ENCODE data around the gene ADCYAP1R1. TPM values are rescaled to one million over a fixed set of nuclear protein-coding genes. Genes with fewer than 3 reads are reported as not detected.

The ADCYAP1R1 gene
- polyA plus RNA-seq, 1 donor: 4.4 TPM

DNA sequence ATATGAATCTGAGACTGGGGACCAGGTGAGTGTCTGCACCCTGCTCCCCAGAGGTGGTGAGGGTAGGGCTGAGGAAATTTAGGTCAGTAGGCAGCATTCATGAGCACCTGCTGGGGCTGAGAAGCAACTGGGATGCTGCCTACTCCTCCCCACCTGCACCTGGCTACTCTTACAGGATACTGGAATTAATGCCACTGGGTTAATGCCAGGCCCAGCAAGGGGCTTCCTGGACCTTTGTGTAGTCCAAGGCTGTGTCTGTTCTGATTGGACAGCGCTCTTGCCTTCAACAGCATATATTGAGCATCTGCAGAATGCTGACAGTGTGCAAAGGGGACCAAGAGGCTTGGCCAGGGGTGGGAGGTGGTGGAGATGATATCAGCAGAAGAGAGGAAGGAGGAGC lies 32.1 kb downstream of the ADCYAP1R1 start:
- Histone ChIP-seq H3K27ac (ENCODE audit: low read length) (no peak overlapping the region), H3K4me1 (ENCODE audit: control insufficient read depth, insufficient read depth, low read length) (no peaks in the 10 kb centered on the region), H3K36me3 (ENCODE audit: control insufficient read depth, insufficient read depth, low read length) (no peaks in the 10 kb centered on the region), H3K4me3 (ENCODE audit: low read length) (no peak overlapping the region), H3K27me3 (ENCODE audit: control insufficient read depth, insufficient read depth, low read length) (peaks cover 11% of the 10 kb centered on the region), H3K9me3 (ENCODE audit: control insufficient read depth, low read depth, low read length) (no peaks in the 10 kb centered on the region)
- no peak for DNase-seq
- WGBS (ENCODE audit: insufficient coverage, low lambda C conversion rate): no CpG with 5 or more reads among the region's 1 CpG

DNA sequence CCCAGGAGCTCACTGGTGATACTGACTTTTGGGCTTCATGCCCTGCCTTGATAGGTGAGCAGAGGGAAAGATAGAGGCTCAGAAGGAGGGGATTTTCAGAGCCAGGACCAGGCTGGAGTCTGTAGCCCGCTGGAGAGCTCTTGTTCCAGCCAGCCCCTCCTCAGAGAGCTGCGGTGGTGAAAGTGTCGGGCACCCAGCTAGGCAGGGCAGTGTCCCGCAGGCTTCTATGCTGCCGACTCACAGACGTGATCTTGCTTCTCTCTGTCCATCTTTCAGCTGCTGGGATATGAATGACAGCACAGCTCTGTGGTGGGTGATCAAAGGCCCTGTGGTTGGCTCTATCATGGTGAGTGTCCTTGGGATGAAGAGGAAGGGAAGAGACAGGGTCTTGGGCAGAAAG lies 35.2 kb downstream of the ADCYAP1R1 start:
- Histone ChIP-seq H3K36me3 (ENCODE audit: control insufficient read depth, insufficient read depth, low read length) (no peaks in the 10 kb centered on the region), H3K27me3 (ENCODE audit: control insufficient read depth, insufficient read depth, low read length) (no peaks in the 10 kb centered on the region), H3K27ac (ENCODE audit: low read length) (no peak overlapping the region), H3K9me3 (ENCODE audit: control insufficient read depth, low read depth, low read length) (no peaks in the 10 kb centered on the region), H3K4me3 (ENCODE audit: low read length) (no peak overlapping the region), H3K4me1 (ENCODE audit: control insufficient read depth, insufficient read depth, low read length) (no peaks in the 10 kb centered on the region)
- no CpG with 5 or more reads among the region's 6 CpGs for WGBS (ENCODE audit: insufficient coverage, low lambda C conversion rate)
- DNase-seq: no peak

DNA sequence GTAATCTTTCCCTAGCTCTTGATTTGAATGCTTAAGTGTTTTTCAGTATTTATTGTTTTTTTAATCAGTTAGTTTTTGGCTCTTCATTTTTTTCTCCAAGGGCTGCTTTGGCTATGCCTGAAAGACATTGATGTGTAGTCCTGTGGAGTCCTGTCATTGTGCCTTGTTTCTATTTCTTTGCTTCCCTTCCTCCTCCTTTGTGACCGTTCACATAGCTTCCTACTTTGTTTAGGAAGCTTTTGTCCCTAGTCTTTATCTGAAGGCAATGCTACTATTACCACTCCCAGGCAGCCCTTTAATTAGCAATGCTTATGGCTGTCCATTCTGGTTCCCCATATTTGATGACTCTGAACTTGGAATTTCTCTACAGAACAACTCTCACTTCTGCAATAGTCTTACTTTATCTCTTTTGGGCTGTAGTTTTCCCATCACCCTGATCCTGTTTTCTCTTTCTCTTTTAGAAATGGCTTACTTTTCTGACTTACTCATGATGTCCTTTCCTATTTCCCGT lies 39.9 kb downstream of the ADCYAP1R1 start:
- DNase-seq: no peak
- no peaks in the 10 kb centered on the region for H3K36me3 ChIP-seq (ENCODE audit: control insufficient read depth, insufficient read depth, low read length)
- H3K27ac ChIP-seq (ENCODE audit: low read length): no peak overlapping the region
- H3K9me3 ChIP-seq (ENCODE audit: control insufficient read depth, low read depth, low read length): no peaks in the 10 kb centered on the region
- WGBS (ENCODE audit: insufficient coverage, low lambda C conversion rate): 60% methylated on average over 1 of the region's 2 CpGs
- no peak overlapping the region for H3K4me3 ChIP-seq (ENCODE audit: low read length)
- H3K4me1 ChIP-seq (ENCODE audit: control insufficient read depth, insufficient read depth, low read length): no peaks in the 10 kb centered on the region
- H3K27me3 ChIP-seq (ENCODE audit: control insufficient read depth, insufficient read depth, low read length): peaks cover 3% of the 10 kb centered on the region

DNA sequence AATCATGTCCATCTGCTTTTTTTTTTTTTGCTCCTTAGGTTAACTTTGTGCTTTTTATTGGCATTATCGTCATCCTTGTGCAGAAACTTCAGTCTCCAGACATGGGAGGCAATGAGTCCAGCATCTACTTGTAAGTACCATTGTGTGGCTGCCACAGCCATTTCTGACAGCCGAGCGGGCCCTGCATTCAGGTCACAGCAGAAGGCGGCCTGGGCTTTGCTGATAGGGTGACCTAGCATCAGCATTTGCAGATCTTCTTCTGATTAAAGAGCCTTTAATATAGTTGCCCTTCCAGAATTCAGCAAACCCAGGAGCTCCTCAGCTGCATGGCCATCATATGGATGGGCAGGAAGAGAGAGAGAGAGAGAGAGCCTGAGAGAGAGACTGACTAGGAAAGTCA lies 40.5 kb downstream of the ADCYAP1R1 start:
- Histone ChIP-seq H3K36me3 (ENCODE audit: control insufficient read depth, insufficient read depth, low read length) (no peaks in the 10 kb centered on the region), H3K4me3 (ENCODE audit: low read length) (no peak overlapping the region), H3K27me3 (ENCODE audit: control insufficient read depth, insufficient read depth, low read length) (peaks cover 3% of the 10 kb centered on the region), H3K4me1 (ENCODE audit: control insufficient read depth, insufficient read depth, low read length) (no peaks in the 10 kb centered on the region), H3K9me3 (ENCODE audit: control insufficient read depth, low read depth, low read length) (no peaks in the 10 kb centered on the region), H3K27ac (ENCODE audit: low read length) (no peak overlapping the region)
- no peak for DNase-seq
- WGBS (ENCODE audit: insufficient coverage, low lambda C conversion rate): no CpG with 5 or more reads among the region's 4 CpGs

DNA sequence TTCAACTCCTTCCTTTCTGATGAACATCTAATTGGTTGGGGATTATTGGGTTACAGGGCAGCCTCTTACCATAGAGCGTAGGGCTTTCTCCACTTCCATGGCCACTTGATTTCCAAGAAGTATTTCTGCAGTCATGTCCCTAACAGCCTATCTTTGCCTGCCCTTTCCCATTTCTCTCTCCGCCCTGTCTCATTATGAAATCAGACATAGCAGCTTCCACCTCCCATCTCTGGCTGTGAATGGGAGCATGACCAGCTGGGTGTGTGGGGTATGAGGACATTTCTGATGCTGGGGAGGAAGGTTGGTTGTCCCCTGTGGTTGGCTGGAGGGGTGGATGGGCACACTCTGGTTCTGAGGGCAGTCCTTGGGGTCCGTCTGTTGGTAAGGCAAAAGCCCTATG lies 41.2 kb downstream of the ADCYAP1R1 start:
- Histone ChIP-seq H3K36me3 (ENCODE audit: control insufficient read depth, insufficient read depth, low read length) (no peaks in the 10 kb centered on the region), H3K4me1 (ENCODE audit: control insufficient read depth, insufficient read depth, low read length) (no peaks in the 10 kb centered on the region), H3K9me3 (ENCODE audit: control insufficient read depth, low read depth, low read length) (no peaks in the 10 kb centered on the region), H3K4me3 (ENCODE audit: low read length) (no peak overlapping the region), H3K27me3 (ENCODE audit: control insufficient read depth, insufficient read depth, low read length) (peaks cover 3% of the 10 kb centered on the region), H3K27ac (ENCODE audit: low read length) (no peak overlapping the region)
- WGBS (ENCODE audit: insufficient coverage, low lambda C conversion rate): 100% methylated on average over 1 of the region's 3 CpGs
- no peak for DNase-seq

DNA sequence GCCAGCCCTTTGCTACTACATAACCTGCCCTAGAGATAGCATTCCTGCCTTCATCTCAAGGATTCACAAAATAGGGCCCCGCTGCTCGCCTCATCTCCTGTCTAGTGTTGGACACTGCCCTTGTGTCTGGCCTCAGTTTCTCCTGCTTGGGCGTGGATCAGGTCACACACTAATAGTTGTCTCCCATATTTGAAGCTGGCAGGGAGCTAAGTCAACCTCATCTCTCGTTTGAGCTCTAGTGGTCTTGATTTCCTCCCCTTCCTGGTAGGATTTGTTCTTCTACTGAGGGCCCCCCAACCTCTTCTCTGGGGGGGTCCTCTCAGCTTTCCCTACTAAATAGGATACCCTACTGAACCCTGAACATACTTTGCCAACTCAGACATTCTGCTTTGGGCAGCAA lies 42.2 kb downstream of the ADCYAP1R1 start:
- H3K27me3 ChIP-seq (ENCODE audit: control insufficient read depth, insufficient read depth, low read length): peaks cover 3% of the 10 kb centered on the region
- H3K4me1 ChIP-seq (ENCODE audit: control insufficient read depth, insufficient read depth, low read length): no peaks in the 10 kb centered on the region
- DNase-seq: no peak
- WGBS (ENCODE audit: insufficient coverage, low lambda C conversion rate): no CpG with 5 or more reads among the region's 4 CpGs
- H3K36me3 ChIP-seq (ENCODE audit: control insufficient read depth, insufficient read depth, low read length): no peaks in the 10 kb centered on the region
- no peak overlapping the region for H3K4me3 ChIP-seq (ENCODE audit: low read length)
- no peak overlapping the region for H3K27ac ChIP-seq (ENCODE audit: low read length)
- H3K9me3 ChIP-seq (ENCODE audit: control insufficient read depth, low read depth, low read length): no peaks in the 10 kb centered on the region

DNA sequence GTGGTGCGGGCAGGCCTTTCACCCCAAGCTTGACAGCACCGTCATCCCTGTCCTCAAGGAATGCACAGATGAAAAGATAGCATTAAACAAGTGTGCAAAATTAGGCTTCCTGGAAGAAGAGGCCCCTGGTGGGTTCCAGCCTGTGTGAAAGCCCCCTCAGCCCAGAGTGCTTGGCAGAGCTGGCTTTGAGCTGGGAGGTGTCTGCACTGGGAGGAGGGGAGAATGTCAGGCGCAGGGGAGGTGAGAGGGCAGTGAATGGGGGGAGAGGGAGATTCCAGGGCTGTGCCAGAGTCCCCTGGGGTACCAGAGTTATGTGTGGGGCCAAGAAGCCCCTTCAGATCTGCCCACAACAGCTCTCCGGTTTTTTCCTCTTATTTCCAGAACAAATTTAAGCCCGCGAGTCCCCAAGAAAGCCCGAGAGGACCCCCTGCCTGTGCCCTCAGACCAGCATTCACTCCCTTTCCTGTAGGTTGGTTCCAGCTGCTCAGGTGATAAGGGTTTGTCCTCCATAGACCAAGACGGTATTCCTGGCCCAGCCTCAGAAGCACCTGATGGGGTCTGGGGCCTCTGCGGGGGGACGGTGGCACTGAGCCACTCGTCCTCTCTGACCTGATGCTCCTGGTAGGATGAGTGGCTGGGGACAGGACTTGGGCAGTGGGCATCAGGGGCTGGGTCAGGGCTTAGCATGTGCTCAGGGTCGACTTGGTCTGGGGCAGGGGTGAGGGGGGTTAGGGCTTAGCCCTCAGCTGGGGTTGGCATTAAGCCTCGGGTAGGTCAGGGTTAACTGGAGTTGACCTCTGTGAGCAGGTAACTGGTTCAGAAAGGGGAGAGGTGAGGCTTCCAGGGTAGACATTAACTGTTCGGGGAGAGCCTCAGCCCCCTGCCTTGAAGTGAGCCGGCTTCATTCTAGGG lies 43.4 kb downstream of the ADCYAP1R1 start:
- no peaks in the 10 kb centered on the region for H3K36me3 ChIP-seq (ENCODE audit: control insufficient read depth, insufficient read depth, low read length)
- H3K4me1 ChIP-seq (ENCODE audit: control insufficient read depth, insufficient read depth, low read length): no peaks in the 10 kb centered on the region
- no peaks in the 10 kb centered on the region for H3K9me3 ChIP-seq (ENCODE audit: control insufficient read depth, low read depth, low read length)
- no peak overlapping the region for H3K4me3 ChIP-seq (ENCODE audit: low read length)
- no peak for DNase-seq
- no CpG with 5 or more reads among the region's 15 CpGs for WGBS (ENCODE audit: insufficient coverage, low lambda C conversion rate)
- H3K27ac ChIP-seq (ENCODE audit: low read length): no peak overlapping the region
- peaks cover 3% of the 10 kb centered on the region for H3K27me3 ChIP-seq (ENCODE audit: control insufficient read depth, insufficient read depth, low read length)

DNA sequence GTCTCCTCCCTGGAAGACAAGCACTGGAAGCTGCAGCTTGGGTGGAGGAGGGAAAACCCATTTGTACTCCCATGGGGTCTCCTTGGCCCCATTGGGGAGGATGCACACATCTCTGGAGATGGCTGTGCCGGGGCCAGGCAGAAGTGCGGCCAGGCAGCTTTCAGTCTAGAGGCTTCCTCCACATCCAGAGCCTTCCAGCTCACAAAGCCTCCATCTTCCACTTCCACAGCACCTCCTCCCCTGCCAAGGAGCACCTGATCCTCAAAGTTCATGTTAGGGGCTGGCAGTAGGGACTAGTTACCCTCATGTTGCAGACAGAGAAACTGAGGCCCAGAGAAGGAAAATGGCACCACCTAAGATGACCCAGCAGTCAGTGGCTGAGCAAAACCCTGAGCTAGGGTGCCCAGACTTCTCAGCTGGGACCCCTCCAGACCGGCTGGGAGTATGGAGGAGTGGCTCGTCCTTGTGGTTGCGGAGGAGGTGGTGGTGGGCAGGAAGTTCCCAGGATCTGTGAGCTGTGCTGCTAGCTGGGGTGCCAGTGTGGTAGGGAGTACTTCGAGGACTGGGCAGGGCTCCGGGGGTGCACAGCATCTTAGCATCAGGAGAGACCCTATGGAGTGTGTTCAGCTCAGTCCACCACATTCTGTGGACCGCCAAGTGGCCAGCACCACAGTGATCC lies 44.2 kb downstream of the ADCYAP1R1 start:
- no peak for DNase-seq
- H3K4me3 ChIP-seq (ENCODE audit: low read length): no peak overlapping the region
- H3K9me3 ChIP-seq (ENCODE audit: control insufficient read depth, low read depth, low read length): no peaks in the 10 kb centered on the region
- no peaks in the 10 kb centered on the region for H3K36me3 ChIP-seq (ENCODE audit: control insufficient read depth, insufficient read depth, low read length)
- H3K27me3 ChIP-seq (ENCODE audit: control insufficient read depth, insufficient read depth, low read length): peaks cover 3% of the 10 kb centered on the region
- no CpG with 5 or more reads among the region's 8 CpGs for WGBS (ENCODE audit: insufficient coverage, low lambda C conversion rate)
- no peak overlapping the region for H3K27ac ChIP-seq (ENCODE audit: low read length)
- H3K4me1 ChIP-seq (ENCODE audit: control insufficient read depth, insufficient read depth, low read length): no peaks in the 10 kb centered on the region

DNA sequence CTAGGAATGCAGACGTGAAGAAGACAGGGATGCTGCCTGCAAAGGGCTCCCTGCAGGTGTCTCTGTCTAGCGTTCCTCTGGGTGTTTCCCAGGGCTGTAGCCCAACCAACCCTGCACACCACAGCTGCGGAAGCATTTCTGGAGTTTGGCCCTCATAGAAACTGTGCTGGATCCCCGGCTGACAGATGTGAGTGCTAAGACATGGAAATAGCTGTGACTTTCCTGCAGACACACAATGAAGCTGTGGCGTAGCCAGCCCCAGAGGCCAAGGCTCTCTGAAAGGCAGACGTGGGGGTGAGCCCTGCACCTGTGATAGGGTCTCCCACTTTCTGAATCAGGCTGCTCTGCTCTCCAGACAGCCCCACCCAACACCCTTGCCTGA lies 44.8 kb downstream of the ADCYAP1R1 start:
- no peak for DNase-seq
- no peak overlapping the region for H3K4me3 ChIP-seq (ENCODE audit: low read length)
- no peaks in the 10 kb centered on the region for H3K9me3 ChIP-seq (ENCODE audit: control insufficient read depth, low read depth, low read length)
- H3K27ac ChIP-seq (ENCODE audit: low read length): no peak overlapping the region
- H3K36me3 ChIP-seq (ENCODE audit: control insufficient read depth, insufficient read depth, low read length): no peaks in the 10 kb centered on the region
- no peaks in the 10 kb centered on the region for H3K4me1 ChIP-seq (ENCODE audit: control insufficient read depth, insufficient read depth, low read length)
- WGBS (ENCODE audit: insufficient coverage, low lambda C conversion rate): no CpG with 5 or more reads among the region's 6 CpGs
- peaks cover 3% of the 10 kb centered on the region for H3K27me3 ChIP-seq (ENCODE audit: control insufficient read depth, insufficient read depth, low read length)

DNA sequence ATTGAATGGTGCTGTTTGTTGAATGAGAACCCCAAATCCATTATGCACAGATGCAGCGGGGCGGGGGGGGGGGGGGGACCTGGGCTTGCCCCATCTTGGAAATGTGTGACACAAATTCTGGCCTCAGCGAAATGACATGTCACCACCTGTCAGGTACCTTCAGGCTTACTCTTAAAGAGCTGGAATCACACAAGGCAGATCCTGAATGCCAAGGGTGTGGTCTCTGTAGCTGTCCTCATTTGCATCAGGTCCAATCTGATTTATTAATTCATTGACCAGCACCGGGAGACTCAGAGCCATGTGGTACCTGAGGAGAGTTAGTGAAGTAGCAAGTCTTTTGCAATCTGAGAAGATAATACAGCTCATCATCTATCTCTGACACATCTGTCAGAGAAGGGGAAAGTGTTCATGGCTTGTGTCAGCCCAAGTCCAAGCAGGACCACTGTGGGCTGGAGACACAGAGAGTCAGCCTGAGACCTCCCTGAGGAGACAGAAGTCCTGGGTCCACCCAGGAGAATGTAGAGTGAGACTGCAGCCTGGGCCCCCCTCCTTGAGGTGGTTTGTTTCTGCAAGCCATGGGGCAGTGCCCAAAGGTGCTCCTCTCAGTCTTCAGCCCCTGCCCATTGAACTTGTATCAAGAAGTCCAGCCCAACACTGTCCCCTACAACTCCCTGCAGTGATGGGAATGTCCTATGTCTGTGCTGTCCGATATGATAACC lies 46.7 kb downstream of the ADCYAP1R1 start:
- no CpG with 5 or more reads among the region's 5 CpGs for WGBS (ENCODE audit: insufficient coverage, low lambda C conversion rate)
- H3K4me1 ChIP-seq (ENCODE audit: control insufficient read depth, insufficient read depth, low read length): no peaks in the 10 kb centered on the region
- no peak for DNase-seq
- H3K36me3 ChIP-seq (ENCODE audit: control insufficient read depth, insufficient read depth, low read length): no peaks in the 10 kb centered on the region
- H3K9me3 ChIP-seq (ENCODE audit: control insufficient read depth, low read depth, low read length): no peaks in the 10 kb centered on the region
- H3K27ac ChIP-seq (ENCODE audit: low read length): no peak overlapping the region
- no peak overlapping the region for H3K4me3 ChIP-seq (ENCODE audit: low read length)
- H3K27me3 ChIP-seq (ENCODE audit: control insufficient read depth, insufficient read depth, low read length): peaks cover 3% of the 10 kb centered on the region
